Trophoblast cell (in vitro differentiated cells and primary cell): ENCODE data around the gene DYNC2I2.
A peak's percentile ranks its signal among the peaks of the same experiment; 100 is the strongest.
"Not testable (repeated sequence)": the region's sequence is repeated elsewhere in the genome, so short reads cannot be mapped to it uniquely, and the experiment has no call there.

Experiments
- DNase-seq, 2 donors: peaks; one replicate each; pipeline ENCODE4 v3.0.0-alpha.2; 2016
- H2AFZ ChIP-seq: 2 replicates; pipeline ENCODE4 v1.6.1; 2013; ENCODE audit warnings: low read length, moderate library complexity, mild to moderate bottlenecking; ENCODE audit not compliant: insufficient read depth, poor library complexity
- H2AK5ac ChIP-seq: 2 replicates; pipeline ENCODE4 v1.6.1; 2013; ENCODE audit warnings: mild to moderate bottlenecking, low read length
- H2BK120ac ChIP-seq: 2 replicates; pipeline ENCODE4 v1.6.1; 2013; ENCODE audit warnings: low read length, mild to moderate bottlenecking, moderate library complexity; ENCODE audit not compliant: insufficient read depth, poor library complexity
- H2BK12ac ChIP-seq: 2 replicates; pipeline ENCODE4 v1.6.1; 2013; ENCODE audit warnings: mild to moderate bottlenecking, low read length, moderate library complexity
- H2BK5ac ChIP-seq: 2 replicates; pipeline ENCODE4 v1.6.1; 2013; ENCODE audit warnings: low read length, low read depth, moderate library complexity, mild to moderate bottlenecking; ENCODE audit not compliant: poor library complexity
- H3K14ac ChIP-seq: 2 replicates; pipeline ENCODE4 v1.6.1; 2013; ENCODE audit warnings: mild to moderate bottlenecking, low read length
- H3K18ac ChIP-seq: 2 replicates; pipeline ENCODE4 v1.6.1; 2013; ENCODE audit warnings: mild to moderate bottlenecking, low read length
- H3K23ac ChIP-seq: 2 replicates; pipeline ENCODE4 v1.6.1; 2013; ENCODE audit warnings: low read length
- H3K27ac ChIP-seq: 2 replicates; pipeline ENCODE4 v1.5.1; 2013; ENCODE audit warnings: low read depth, mild to moderate bottlenecking, inconsistent platforms, low read length, moderate library complexity
- H3K27me3 ChIP-seq: 2 replicates; pipeline ENCODE4 v1.6.1; 2013; ENCODE audit warnings: inconsistent platforms, mild to moderate bottlenecking, low read length, moderate library complexity; ENCODE audit not compliant: insufficient read depth
- H3K36me3 ChIP-seq, 2 experiments: 1 replicate in 1 of 2; 2 replicates in 1 of 2; pipeline ENCODE4 v1.6.1; 2013; ENCODE audit warnings: low read length in 2 of 2, mild to moderate bottlenecking in 2 of 2, moderate library complexity in 1 of 2; ENCODE audit not compliant: insufficient read depth in 2 of 2, control insufficient read depth in 1 of 2
- H3K4ac ChIP-seq: 2 replicates; pipeline ENCODE4 v1.6.1; 2013; ENCODE audit warnings: low read depth, mild to moderate bottlenecking, low read length, moderate library complexity
- H3K4me1 ChIP-seq, 2 experiments: 1 replicate in 1 of 2; 2 replicates in 1 of 2; pipeline ENCODE4 v1.6.1; 2013; ENCODE audit warnings: low read length in 2 of 2, mild to moderate bottlenecking in 2 of 2, moderate library complexity in 1 of 2; ENCODE audit not compliant: insufficient read depth in 2 of 2, control insufficient read depth in 1 of 2
- H3K4me2 ChIP-seq: 2 replicates; pipeline ENCODE4 v1.6.1; 2013; ENCODE audit warnings: inconsistent platforms, mild to moderate bottlenecking, low read length, moderate library complexity
- H3K4me3 ChIP-seq: 2 replicates; pipeline ENCODE4 v1.5.1; 2013; ENCODE audit warnings: mild to moderate bottlenecking, low read depth, low read length, inconsistent platforms
- H3K79me1 ChIP-seq: one replicate; pipeline ENCODE4 v1.6.1; 2013; ENCODE audit warnings: low read length
- H3K79me2 ChIP-seq: 2 replicates; pipeline ENCODE4 v1.6.1; 2013; ENCODE audit warnings: low read length, mild to moderate bottlenecking; ENCODE audit not compliant: control insufficient read depth, insufficient read depth, poor library complexity
- H3K9ac ChIP-seq: 2 replicates; pipeline ENCODE4 v1.6.1; 2013; ENCODE audit warnings: mild to moderate bottlenecking, low read length
- H3K9me3 ChIP-seq: 2 replicates; pipeline ENCODE4 v1.6.1; 2013; ENCODE audit warnings: low read depth, mild to moderate bottlenecking, control low read depth, inconsistent platforms, low read length; ENCODE audit not compliant: insufficient read depth
- H4K12ac ChIP-seq: 2 replicates; pipeline ENCODE4 v1.6.1; 2013; ENCODE audit warnings: low read depth, mild to moderate bottlenecking, low read length, moderate library complexity
- H4K8ac ChIP-seq: 2 replicates; pipeline ENCODE4 v1.6.1; 2013; ENCODE audit warnings: low read depth, mild to moderate bottlenecking, low read length, moderate library complexity
- H4K91ac ChIP-seq: one replicate; pipeline ENCODE4 v1.6.1; 2013; ENCODE audit warnings: low read depth, mild to moderate bottlenecking, low read length, moderate library complexity
- WGBS: extraction: QIAGEN DNeasy Blood & Tissue Kit; methylation state at CpG from one replicate; pipeline ENCODE4 v1.1.7; 2013; ENCODE audit warnings: missing lambda C conversion rate; ENCODE audit not compliant: insufficient read length, insufficient coverage; ENCODE audit errors: extremely low coverage; 5-methylcytosine and 5-hydroxymethylcytosine counted together

The DYNC2I2 gene

DNA sequence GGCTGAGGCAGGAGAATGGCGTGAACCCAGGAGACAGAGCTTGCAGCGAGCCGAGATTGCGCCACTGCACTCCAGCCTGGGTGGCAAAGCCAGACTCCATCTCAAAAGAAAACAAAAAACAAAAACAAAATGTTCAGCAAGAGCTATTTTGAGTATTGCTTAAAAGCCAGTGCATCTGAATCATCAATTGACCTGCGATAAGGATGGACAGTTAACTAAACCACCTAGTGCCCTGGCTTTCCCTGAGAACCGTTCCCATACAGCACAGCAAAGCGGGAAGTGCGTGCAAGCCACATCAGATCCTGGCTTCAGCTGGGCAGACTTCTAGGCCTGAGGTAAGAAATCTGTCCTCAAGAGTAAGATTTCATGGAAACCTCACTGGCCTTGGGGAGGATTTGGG, 2.7 kb downstream of the DYNC2I2 start:
- Histone ChIP-seq H3K23ac (no peak overlapping the region), H3K9ac (peak overlapping the region; percentile 48), H3K4ac (peak overlapping the region; percentile 54), H3K18ac (no peak overlapping the region), H3K27ac (no peak overlapping the region), H3K27me3 (no peaks in the 10 kb centered on the region), H4K12ac (no peak overlapping the region), H2BK5ac (no peak overlapping the region), H3K4me3 (no peak overlapping the region), H3K14ac (no peak overlapping the region), H3K79me1 (peaks cover 6% of the 10 kb centered on the region), H2AFZ (no peak overlapping the region), H4K8ac (no peak overlapping the region), H2AK5ac (no peak overlapping the region), H3K4me2 (no peak overlapping the region), H3K36me3 (no peaks in the 10 kb centered on the region), H2BK12ac (no peak overlapping the region), H3K4me1 (no peaks in the 10 kb centered on the region), H4K91ac (no peak overlapping the region), H2BK120ac (no peak overlapping the region), H3K79me2 (peaks cover 5% of the 10 kb centered on the region), H3K9me3 (no peaks in the 10 kb centered on the region)
- WGBS: no CpG with 5 or more reads among the region's 8 CpGs
- DNase-seq: no peak

DNA sequence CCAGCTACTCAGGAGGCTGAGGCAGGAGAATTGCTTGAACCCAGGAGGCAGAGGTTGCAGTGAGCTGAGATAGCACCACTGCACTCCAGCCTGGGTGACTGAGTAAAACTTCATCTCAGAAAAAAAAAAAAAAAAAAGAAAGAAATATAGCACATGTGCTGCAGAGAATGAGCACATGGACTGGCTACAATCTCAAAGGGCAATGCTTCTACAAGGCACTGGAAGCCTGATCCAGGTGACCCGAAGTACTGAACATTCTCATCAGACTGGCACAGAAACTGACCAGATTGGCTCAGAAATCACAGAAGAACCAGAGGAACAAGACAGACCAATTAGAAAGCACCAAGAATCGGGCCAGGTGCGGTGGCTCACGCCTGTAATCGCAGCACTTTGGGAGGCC, 4.8 kb downstream of the DYNC2I2 start:
- Histone ChIP-seq H3K14ac (no peak overlapping the region), H3K79me1 (peaks cover 4% of the 10 kb centered on the region), H4K8ac (no peak overlapping the region), H2BK120ac (no peak overlapping the region), H2BK5ac (no peak overlapping the region), H3K27ac (no peak overlapping the region), H3K23ac (no peak overlapping the region), H3K4ac (no peak overlapping the region), H2BK12ac (no peak overlapping the region), H2AK5ac (no peak overlapping the region), H3K4me1 (no peaks in the 10 kb centered on the region), H4K91ac (no peak overlapping the region), H3K79me2 (peaks cover 4% of the 10 kb centered on the region), H2AFZ (no peak overlapping the region), H3K9ac (no peak overlapping the region), H3K27me3 (no peaks in the 10 kb centered on the region), H3K4me3 (no peak overlapping the region), H3K18ac (no peak overlapping the region), H3K36me3 (peaks cover 0 to 3% of the 10 kb centered on the region in 2 experiments), H4K12ac (no peak overlapping the region), H3K9me3 (no peaks in the 10 kb centered on the region), H3K4me2 (no peak overlapping the region)
- WGBS: no CpG with 5 or more reads among the region's 5 CpGs
- DNase-seq: no peak

DNA sequence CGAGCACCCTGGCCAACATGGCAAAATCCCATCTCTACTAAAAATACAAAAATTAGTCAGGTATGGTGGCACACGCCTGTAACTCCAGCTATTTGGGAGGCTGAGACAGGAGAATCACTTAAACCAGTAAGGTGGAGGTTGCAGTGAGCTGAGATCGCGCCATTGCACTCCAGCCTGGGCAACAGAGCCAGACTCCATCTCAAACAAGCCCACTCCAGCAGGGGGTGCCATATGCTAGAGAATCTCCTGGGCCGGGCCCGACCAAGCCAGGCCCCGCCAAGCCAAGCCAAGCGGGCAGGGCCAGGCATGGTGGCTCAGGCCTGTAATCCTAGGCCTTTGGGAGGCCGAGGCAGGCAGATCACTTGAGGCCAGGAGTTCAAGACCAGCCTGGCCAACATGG, 8.4 kb downstream of the DYNC2I2 start:
- H3K27ac ChIP-seq, H3K23ac ChIP-seq: not testable (repeated sequence)
- no CpG with 5 or more reads among the region's 9 CpGs for WGBS

DNA sequence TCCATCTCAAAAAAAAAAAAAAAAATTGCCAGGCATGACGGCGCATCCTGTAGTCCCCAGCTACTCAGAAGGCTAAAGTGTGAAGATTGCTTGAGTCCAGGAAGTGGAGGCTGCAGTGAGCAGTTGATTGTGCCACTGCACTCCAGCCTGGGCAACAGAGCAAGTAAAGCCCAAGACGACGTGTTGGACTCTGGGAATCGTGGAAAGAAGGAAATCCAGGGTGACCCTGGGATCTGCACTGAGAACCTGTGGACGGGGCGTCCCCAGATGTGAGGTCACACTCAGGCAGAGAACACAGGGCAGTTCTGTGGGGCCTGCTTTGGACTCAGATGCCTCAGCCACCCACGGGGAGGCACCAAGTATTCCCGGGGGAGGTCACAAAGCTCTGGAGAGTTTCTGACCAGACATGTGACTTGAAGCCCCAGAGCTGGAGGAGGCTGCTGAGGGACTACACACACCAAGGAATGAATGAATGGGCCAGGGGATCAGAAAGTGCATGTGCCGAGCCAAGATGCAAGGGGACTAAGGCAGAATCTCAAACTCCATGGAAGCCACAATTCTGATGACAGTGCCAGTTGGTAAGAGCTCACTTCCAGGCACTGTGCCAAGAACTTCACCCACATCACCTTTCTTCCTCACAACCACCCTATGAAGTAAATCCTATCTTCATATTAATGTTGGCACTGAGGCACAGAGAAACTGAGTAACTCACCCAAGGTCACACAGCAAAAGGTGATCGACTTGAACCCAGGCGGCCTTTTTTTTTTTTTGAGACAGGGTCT, 12.9 kb downstream of the DYNC2I2 start:
- H3K9ac ChIP-seq: no peak overlapping the region
- no peaks in the 10 kb centered on the region for H3K79me2 ChIP-seq
- H2BK12ac ChIP-seq: no peak overlapping the region
- peaks cover 4% of the 10 kb centered on the region for H3K9me3 ChIP-seq
- no peak overlapping the region for H2AFZ ChIP-seq
- H3K14ac ChIP-seq: no peak overlapping the region
- no peak overlapping the region for H4K12ac ChIP-seq
- no peaks in the 10 kb centered on the region for H3K27me3 ChIP-seq
- peaks cover 10 to 12% of the 10 kb centered on the region in 2 experiments for H3K36me3 ChIP-seq
- no peak overlapping the region for H2BK120ac ChIP-seq
- WGBS: no CpG with 5 or more reads among the region's 12 CpGs
- no peak overlapping the region for H3K4ac ChIP-seq
- no peak overlapping the region for H3K23ac ChIP-seq
- H3K27ac ChIP-seq: no peak overlapping the region
- peak overlapping the region; percentile 3 for H3K18ac ChIP-seq
- H3K79me1 ChIP-seq: no peaks in the 10 kb centered on the region
- DNase-seq: no peak
- H4K8ac ChIP-seq: no peak overlapping the region
- no peak overlapping the region for H2AK5ac ChIP-seq
- H3K4me3 ChIP-seq: no peak overlapping the region
- H3K4me1 ChIP-seq: no peaks in the 10 kb centered on the region
- no peak overlapping the region for H4K91ac ChIP-seq
- H2BK5ac ChIP-seq: no peak overlapping the region
- no peak overlapping the region for H3K4me2 ChIP-seq

More for the DNA sequence above, 8.4 kb downstream of the DYNC2I2 start:
- H3K36me3 ChIP-seq, H4K12ac ChIP-seq, H3K4me2 ChIP-seq, H3K79me1 ChIP-seq, H4K8ac ChIP-seq, H3K4me1 ChIP-seq, H3K4ac ChIP-seq, H2AFZ ChIP-seq, H3K14ac ChIP-seq, H2BK120ac ChIP-seq, H3K9ac ChIP-seq, H3K79me2 ChIP-seq, H3K27me3 ChIP-seq, H3K4me3 ChIP-seq, H2AK5ac ChIP-seq, H3K9me3 ChIP-seq, H2BK12ac ChIP-seq, H4K91ac ChIP-seq, H3K18ac ChIP-seq, H2BK5ac ChIP-seq: not testable (repeated sequence)
- DNase-seq: peak; percentile 69 to 89
